ENCODE data around the gene TSHZ1. TPM values are rescaled to one million over a fixed set of nuclear protein-coding genes. Genes with fewer than 3 reads are reported as not detected.

The TSHZ1 gene
- total RNA-seq (2014; rRNA removed; shearing (Covaris generic)): 4.4 and 5.9 TPM in 2 replicates
- polyA plus RNA-seq (2016; fragmentation: Nextera tagmentation; extraction: Ambion mirVana): 2.2 and 2.4 TPM in 2 replicates

GRCh38 chr18:75210274-75211001 lies at the start of gene TSHZ1:
Gene TSHZ1 (plus strand): TSS chr18:75210797. CDS start chr18:75211877, 1,080 bp downstream.
- 4% methylated on average over 15 of the region's 15 CpGs for WGBS, 2 experiments (ENCODE audit: low coverage in 1 of 2, low lambda C conversion rate in 2 of 2, missing lambda C conversion rate in 2 of 2)
- H3F3A ChIP-seq (ENCODE audit: insufficient read depth): peaks cover 40% of the 10 kb centered on the region; the same call in 1 of the 2 replicates
- TF ChIP-seq EZH2phosphoT487 (IDR thresholded peaks at IDR 0.05; ENCODE audit: insufficient read depth, low read depth) (no peak), EZH2 (IDR thresholded peaks at IDR 0.05; ENCODE audit: insufficient read depth, poor library complexity, severe bottlenecking) (no peak)
- no peaks in the 10 kb centered on the region for H3K9me3 ChIP-seq (ENCODE audit: low read depth)
- H3K4me1 ChIP-seq (ENCODE audit: insufficient read depth): peaks cover 36% of the 10 kb centered on the region
- no peaks in the 10 kb centered on the region for H4K20me1 ChIP-seq (ENCODE audit: insufficient read depth)
- in situ Hi-C loops (cut with MboI): loop anchor here (25.0 kb wide), 1 partner anchor 548 kb away; no protein-coding TSS in a partner anchor
- H3K9ac ChIP-seq: peak within 1 kb of the TSS; percentile 83
- peak within 1 kb of the TSS; percentile 92 for H3K4me3 ChIP-seq
- H3K9me2 ChIP-seq (ENCODE audit: insufficient read depth): no peaks in the 10 kb centered on the region
- DNase-seq: peak; percentile 92
- no peaks in the 10 kb centered on the region for H3K27me3 ChIP-seq (replicated peaks; ENCODE audit: insufficient read depth)
- H3K27ac ChIP-seq: peak within 1 kb of the TSS; percentile 78
- H3K36me3 ChIP-seq (ENCODE audit: low read depth): no peaks in the 10 kb centered on the region
- peaks cover 64% of the 10 kb centered on the region for H3K79me2 ChIP-seq (ENCODE audit: insufficient read depth)
- H3K4me2 ChIP-seq (ENCODE audit: unreplicated experiment): peak within 1 kb of the TSS; percentile 93
- peak within 1 kb of the TSS; percentile 93 for H2AFZ ChIP-seq

GRCh38 chr18:75161256-75162028 lies 49.2 kb upstream of the TSHZ1 start:
- 75 to 76% methylated on average over 14 of the region's 14 CpGs for WGBS, 2 experiments (ENCODE audit: low coverage in 1 of 2, low lambda C conversion rate in 2 of 2, missing lambda C conversion rate in 2 of 2)
- H3K9me2 ChIP-seq (ENCODE audit: insufficient read depth): no peaks in the 10 kb centered on the region
- no peak overlapping the region for H3K27ac ChIP-seq
- no peak for TF ChIP-seq EZH2phosphoT487 (IDR thresholded peaks at IDR 0.05; ENCODE audit: insufficient read depth, low read depth)
- no peak for TF ChIP-seq EZH2 (IDR thresholded peaks at IDR 0.05; ENCODE audit: insufficient read depth, poor library complexity, severe bottlenecking)
- no peak for DNase-seq
- H3K36me3 ChIP-seq (ENCODE audit: low read depth): no peaks in the 10 kb centered on the region
- peaks cover 26% of the 10 kb centered on the region for H3K27me3 ChIP-seq (replicated peaks; ENCODE audit: insufficient read depth)
- no peaks in the 10 kb centered on the region for H3K79me2 ChIP-seq (ENCODE audit: insufficient read depth)
- H3K4me3 ChIP-seq: no peak overlapping the region
- in situ Hi-C loops (cut with MboI): no loop called here
- H3K9ac ChIP-seq: no peak overlapping the region
- H3K9me3 ChIP-seq (ENCODE audit: low read depth): no peaks in the 10 kb centered on the region
- H3F3A ChIP-seq (ENCODE audit: insufficient read depth): no peaks in the 10 kb centered on the region
- H4K20me1 ChIP-seq (ENCODE audit: insufficient read depth): no peaks in the 10 kb centered on the region
- no peak overlapping the region for H2AFZ ChIP-seq
- no peak overlapping the region for H3K4me2 ChIP-seq (ENCODE audit: unreplicated experiment)
- no peaks in the 10 kb centered on the region for H3K4me1 ChIP-seq (ENCODE audit: insufficient read depth)

- no peaks in the 10 kb centered on the region for H4K20me1 ChIP-seq (ENCODE audit: insufficient read depth)
- no peak overlapping the region for H2AFZ ChIP-seq
- no peaks in the 10 kb centered on the region for H3K9me2 ChIP-seq (ENCODE audit: insufficient read depth)
- H3K4me3 ChIP-seq: no peak overlapping the region
- H3K36me3 ChIP-seq (ENCODE audit: low read depth): no peaks in the 10 kb centered on the region
- DNase-seq: peak; percentile 54
- H3K79me2 ChIP-seq (ENCODE audit: insufficient read depth): no peaks in the 10 kb centered on the region
- H3K27me3 ChIP-seq (replicated peaks; ENCODE audit: insufficient read depth): peaks cover 31% of the 10 kb centered on the region
- TF ChIP-seq EZH2phosphoT487 (IDR thresholded peaks at IDR 0.05; ENCODE audit: insufficient read depth, low read depth) (no peak), EZH2 (IDR thresholded peaks at IDR 0.05; ENCODE audit: insufficient read depth, poor library complexity, severe bottlenecking) (no peak)
- no peak overlapping the region for H3K27ac ChIP-seq
- no peak overlapping the region for H3K9ac ChIP-seq
- no peaks in the 10 kb centered on the region for H3K4me1 ChIP-seq (ENCODE audit: insufficient read depth)
- H3F3A ChIP-seq (ENCODE audit: insufficient read depth): no peaks in the 10 kb centered on the region
- in situ Hi-C loops (cut with MboI): no loop called here
- H3K4me2 ChIP-seq (ENCODE audit: unreplicated experiment): no peak overlapping the region
- WGBS, 2 experiments (ENCODE audit: low coverage in 1 of 2, low lambda C conversion rate in 2 of 2, missing lambda C conversion rate in 2 of 2): 35 to 46% methylated on average over 3 of the region's 3 CpGs
- H3K9me3 ChIP-seq (ENCODE audit: low read depth): no peaks in the 10 kb centered on the region
Observed at GRCh38 chr18:75162467-75162866, 48.1 kb upstream of the TSHZ1 start.

- TF ChIP-seq EZH2phosphoT487 (IDR thresholded peaks at IDR 0.05; ENCODE audit: insufficient read depth, low read depth) (no peak), EZH2 (IDR thresholded peaks at IDR 0.05; ENCODE audit: insufficient read depth, poor library complexity, severe bottlenecking) (no peak)
- Histone ChIP-seq H3K27ac (no peak overlapping the region), H3K36me3 (ENCODE audit: low read depth) (no peaks in the 10 kb centered on the region), H3K4me3 (no peak overlapping the region), H3K4me2 (ENCODE audit: unreplicated experiment) (no peak overlapping the region), H3K4me1 (ENCODE audit: insufficient read depth) (no peaks in the 10 kb centered on the region), H3K79me2 (ENCODE audit: insufficient read depth) (no peaks in the 10 kb centered on the region), H3K27me3 (replicated peaks; ENCODE audit: insufficient read depth) (peaks cover 35% of the 10 kb centered on the region), H3K9ac (no peak overlapping the region), H4K20me1 (ENCODE audit: insufficient read depth) (no peaks in the 10 kb centered on the region), H2AFZ (no peak overlapping the region), H3K9me2 (ENCODE audit: insufficient read depth) (no peaks in the 10 kb centered on the region), H3K9me3 (ENCODE audit: low read depth) (no peaks in the 10 kb centered on the region), H3F3A (ENCODE audit: insufficient read depth) (no peaks in the 10 kb centered on the region)
- no peak for DNase-seq
- 86 to 93% methylated on average over 4 of the region's 4 CpGs for WGBS, 2 experiments (ENCODE audit: low coverage in 1 of 2, low lambda C conversion rate in 2 of 2, missing lambda C conversion rate in 2 of 2)
- in situ Hi-C loops (cut with MboI): no loop called here
Observed at GRCh38 chr18:75162978-75163377, 47.6 kb upstream of the TSHZ1 start.
